ENCODE measurements around the gene PRR16.
"Not testable (repeated sequence)": the region's sequence is repeated elsewhere in the genome, so short reads cannot be mapped to it uniquely, and the experiment has no call there.

PRR16 gene

DNA sequence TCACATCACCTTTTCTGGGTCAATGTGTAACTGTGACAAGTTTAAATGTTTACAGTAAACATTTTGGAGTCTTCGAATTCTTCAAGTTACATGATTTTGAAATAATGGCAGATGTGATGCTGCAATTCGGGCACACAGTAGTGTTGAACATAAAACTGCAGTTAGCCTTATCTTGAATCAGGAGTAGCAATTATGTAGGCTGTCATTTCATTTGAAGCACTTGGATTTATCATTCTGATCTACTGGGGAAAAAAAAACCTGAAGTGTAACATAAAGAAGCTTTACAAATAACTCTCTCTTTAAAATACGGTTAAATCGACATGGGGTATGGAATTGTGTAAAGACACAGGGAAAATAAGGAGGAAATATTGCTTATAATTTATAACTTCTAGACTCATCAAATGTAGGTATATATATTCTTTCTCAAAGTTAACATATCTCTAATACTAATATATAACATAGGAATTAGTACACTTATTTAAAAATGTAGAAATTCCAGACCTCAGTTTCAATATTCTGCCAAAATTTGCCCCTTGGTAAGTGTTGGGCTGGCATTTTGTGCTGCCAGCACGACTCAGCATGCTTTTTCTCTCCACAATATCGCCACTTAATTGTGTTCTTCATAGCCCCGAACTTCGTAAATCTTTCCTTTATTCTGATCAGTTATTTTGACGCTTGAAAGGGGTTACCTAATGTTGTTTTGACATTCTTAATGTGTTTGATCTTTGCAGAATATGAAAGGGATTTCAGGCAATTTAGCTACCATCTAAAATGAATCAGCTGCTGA, 226.7 kb downstream of the PRR16 start:
- TF ChIP-seq, protein P1, sequence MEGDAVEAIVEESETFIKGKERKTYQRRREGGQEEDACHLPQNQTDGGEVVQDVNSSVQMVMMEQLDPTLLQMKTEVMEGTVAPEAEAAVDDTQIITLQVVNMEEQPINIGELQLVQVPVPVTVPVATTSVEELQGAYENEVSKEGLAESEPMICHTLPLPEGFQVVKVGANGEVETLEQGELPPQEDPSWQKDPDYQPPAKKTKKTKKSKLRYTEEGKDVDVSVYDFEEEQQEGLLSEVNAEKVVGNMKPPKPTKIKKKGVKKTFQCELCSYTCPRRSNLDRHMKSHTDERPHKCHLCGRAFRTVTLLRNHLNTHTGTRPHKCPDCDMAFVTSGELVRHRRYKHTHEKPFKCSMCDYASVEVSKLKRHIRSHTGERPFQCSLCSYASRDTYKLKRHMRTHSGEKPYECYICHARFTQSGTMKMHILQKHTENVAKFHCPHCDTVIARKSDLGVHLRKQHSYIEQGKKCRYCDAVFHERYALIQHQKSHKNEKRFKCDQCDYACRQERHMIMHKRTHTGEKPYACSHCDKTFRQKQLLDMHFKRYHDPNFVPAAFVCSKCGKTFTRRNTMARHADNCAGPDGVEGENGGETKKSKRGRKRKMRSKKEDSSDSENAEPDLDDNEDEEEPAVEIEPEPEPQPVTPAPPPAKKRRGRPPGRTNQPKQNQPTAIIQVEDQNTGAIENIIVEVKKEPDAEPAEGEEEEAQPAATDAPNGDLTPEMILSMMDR (IDR thresholded peaks at IDR 0.05): no peak
- H3K27ac ChIP-seq: no peak overlapping the region

DNA sequence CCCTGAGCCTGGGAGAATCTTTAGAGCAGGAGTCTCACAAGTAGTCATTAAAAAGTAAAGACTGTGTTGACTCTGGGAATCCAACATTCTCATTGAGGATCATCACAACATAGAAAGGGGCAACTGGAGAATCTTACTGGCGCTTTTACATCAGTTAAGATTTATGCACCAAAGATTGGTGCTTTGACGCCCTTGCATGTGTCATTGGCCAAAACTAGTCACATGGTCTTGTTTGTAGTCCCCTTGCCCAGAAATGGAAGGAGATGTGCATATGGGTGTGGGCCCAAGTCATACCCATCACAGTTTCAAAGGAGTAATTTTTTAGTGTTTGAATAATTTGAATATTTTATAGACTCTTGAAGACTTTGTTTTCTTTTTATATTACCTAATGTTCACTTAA, 228.2 kb downstream of the PRR16 start:
- TF ChIP-seq ZFX (IDR thresholded peaks at IDR 0.05; ENCODE audit: borderline replicate concordance): no peak
- TF ChIP-seq, protein P1 (IDR thresholded peaks at IDR 0.05): no peak
- H3K27ac ChIP-seq: no peak overlapping the region

DNA sequence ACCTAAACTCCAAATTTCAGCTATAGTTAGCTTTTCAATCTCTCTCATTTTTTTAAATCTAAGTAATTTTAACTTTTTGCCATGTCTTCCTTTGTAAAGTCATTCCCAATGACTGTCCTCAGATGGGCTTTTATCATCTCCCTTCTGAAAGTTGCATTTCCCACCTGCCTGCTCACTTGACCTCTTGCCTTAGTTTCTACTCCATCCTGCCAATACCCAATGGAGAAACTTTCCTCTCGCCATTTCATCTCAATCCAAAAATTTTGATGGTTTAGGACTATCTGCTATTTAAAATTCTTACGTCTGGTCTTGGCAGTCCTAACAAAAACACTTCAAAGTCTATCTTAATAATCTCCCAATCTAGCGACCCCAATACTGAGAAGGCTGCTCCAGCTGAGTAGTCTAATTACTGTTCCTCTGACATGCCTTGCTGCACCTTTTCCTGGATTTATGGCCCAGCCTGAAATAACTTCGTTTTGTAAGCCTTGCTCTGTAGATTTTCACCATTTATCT, 231.3 kb downstream of the PRR16 start:
- H3K27ac ChIP-seq: no peak overlapping the region
- TF ChIP-seq, protein P1 (IDR thresholded peaks at IDR 0.05): no peak
- no peak for TF ChIP-seq ZFX (IDR thresholded peaks at IDR 0.05; ENCODE audit: borderline replicate concordance)

DNA sequence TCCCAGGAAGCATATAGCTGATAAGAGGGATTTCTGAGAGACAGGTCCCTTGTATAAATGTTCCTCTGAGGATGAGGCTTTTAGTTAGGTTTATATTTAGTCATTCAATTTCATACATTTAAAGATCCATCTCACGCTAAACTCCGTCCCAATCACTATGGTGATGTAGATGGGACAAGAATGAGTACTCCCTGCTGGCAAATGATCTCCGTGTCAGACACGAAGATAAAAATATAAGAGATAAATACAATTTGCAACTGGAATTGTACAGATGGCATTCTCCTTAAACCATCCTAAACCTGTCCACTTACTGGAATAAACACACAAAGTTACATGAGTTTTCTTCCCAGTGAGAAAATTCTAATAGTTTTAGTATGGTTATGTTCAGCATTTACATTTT, 233.0 kb downstream of the PRR16 start:
- no peak for TF ChIP-seq ZFX (IDR thresholded peaks at IDR 0.05; ENCODE audit: borderline replicate concordance)
- TF ChIP-seq, protein P1 (IDR thresholded peaks at IDR 0.05): no peak
- no peak overlapping the region for H3K27ac ChIP-seq

DNA sequence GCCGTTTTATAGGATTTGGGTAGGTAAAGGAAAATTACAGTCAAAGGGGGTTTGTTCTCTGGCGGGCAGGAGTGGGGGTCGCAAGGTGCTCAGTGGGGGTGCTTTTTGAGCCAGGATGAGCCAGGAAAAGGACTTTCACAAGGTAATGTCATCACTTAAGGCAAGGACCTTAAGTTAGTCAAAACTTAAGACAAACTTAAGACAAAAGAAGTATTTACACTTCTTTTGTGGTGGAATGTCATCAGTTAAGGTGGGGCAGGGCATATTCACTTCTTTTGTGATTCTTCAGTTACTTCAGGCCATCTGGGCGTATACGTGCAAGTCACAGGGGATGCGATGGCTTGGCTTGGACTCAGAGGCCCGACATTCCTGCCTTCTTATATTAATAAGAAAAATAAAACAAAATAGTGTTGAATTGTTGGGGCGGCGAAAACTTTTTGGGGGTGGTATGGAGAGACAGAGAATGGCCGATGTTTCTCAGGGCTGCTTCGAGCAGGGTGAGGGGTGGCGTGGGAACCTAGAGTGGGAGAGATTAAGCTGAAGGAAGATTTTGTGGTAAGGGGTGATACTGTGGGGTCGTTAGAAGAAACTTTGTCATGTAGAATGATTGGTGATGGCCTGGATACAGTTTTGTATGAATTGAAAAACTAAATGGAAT, 233.7 kb downstream of the PRR16 start:
- not testable (repeated sequence) for H3K27ac ChIP-seq

DNA sequence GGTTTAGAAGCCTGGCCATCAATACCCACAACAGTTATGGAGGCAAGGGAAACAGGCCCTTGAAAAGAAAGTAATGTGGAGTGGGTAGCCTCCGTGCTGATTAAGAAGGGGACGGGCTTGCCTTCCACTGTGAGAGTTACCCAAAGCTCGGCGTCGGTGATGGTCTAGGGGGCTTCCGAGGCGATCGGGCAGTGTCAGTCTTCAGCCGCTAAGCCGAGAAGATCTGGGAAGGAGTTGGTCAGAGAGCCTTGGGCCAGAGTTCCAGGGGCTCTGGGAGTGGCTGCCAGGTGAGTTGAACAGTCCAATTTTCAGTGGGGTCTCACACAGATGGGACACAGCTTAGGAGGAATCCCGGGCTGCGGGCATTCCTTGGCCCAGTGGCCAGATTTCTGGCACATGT, 236.6 kb downstream of the PRR16 start:
- H3K27ac ChIP-seq: not testable (repeated sequence)

DNA sequence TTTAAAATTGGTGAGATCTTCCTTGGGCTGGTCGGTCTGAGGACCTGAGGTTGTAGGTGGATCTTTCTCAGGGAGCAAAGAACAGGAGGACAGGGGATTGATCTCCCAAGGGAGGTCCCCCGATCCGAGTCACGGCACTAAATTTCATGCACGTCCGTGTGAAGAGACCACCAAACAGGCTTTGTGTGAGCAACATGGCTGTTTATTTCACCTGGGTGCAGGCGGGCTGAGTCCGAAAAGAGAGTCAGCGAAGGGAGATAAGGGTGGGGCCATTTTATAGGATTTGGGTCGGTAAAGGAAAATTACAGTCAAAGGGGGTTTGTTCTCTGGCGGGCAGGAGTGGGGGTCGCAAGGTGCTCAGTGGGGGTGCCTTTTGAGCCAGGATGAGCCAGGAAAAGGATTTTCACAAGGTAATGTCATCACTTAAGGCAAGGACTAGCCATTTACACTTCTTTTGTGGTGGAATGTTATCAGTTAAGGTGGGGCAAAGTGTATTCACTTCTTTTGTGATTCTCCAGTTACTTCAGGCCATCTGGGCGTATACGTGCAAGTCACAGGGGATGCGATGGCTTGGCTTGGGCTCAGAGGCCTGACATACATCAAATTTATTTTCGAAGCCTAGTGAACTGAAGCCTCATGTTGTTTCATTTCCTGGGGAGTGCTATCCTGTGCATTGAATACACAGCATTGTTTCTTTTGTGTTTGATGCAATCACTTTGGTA, 238.9 kb downstream of the PRR16 start:
- H3K27ac ChIP-seq: not testable (repeated sequence)

DNA sequence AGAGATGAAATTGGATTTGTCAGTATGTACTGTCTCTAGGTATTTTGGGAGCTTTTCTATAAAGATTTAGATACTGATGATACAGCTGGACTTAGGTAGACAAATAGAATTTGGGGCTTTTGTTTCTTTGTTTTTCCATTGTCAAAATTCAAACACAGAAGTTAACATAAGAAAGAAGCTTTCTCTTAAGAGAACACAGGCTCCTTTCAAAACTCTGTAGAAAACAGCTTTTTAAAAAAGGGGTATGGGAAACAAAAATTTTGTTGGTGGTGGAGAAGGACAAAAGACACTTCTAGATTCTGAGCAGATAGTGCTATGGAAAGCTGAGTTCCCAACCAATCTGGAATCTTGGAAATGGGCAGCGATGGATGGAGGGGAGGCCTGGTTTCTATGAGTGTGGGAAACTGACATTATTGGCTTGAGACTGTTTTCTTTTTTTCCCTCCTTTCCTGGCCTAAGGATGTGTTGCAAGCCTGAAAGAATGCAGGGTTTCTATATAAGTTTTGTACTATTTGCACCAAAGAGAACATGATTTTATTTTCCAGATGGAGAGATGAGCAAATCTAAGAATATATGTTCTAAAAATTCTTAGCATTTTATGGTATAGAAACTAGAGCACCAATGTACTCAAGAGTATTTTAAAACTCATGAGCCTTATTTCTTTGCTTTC, 240.0 kb downstream of the PRR16 start:
- H3K27ac ChIP-seq: no peak overlapping the region
- TF ChIP-seq, protein P1 (IDR thresholded peaks at IDR 0.05): no peak
- no peak for TF ChIP-seq ZFX (IDR thresholded peaks at IDR 0.05; ENCODE audit: borderline replicate concordance)

All from 22Rv1 (cell line).